Dermis blood vessel endothelial cell (primary cell): ENCODE data around the gene WDFY1. TPM values are rescaled to one million over a fixed set of nuclear protein-coding genes. Genes with fewer than 3 reads are reported as not detected.
"Not testable (repeated sequence)": the region's sequence is repeated elsewhere in the genome, so short reads cannot be mapped to it uniquely, and the experiment has no call there.

ENCODE experiments used
- DNase-seq: peaks from one replicate; pipeline ENCODE4 v3.0.0; 2010
- total RNA-seq: library from RNA; depleted of rRNA; stranded (reverse); fragments of >200 nt; gene quantifications from 2 replicates; pipeline ENCODE4 v1.2.3, GENCODE V29; 2014

WDFY1 gene
- total RNA-seq, 1 donor from 2014 or later, result 126 TPM

DNA sequence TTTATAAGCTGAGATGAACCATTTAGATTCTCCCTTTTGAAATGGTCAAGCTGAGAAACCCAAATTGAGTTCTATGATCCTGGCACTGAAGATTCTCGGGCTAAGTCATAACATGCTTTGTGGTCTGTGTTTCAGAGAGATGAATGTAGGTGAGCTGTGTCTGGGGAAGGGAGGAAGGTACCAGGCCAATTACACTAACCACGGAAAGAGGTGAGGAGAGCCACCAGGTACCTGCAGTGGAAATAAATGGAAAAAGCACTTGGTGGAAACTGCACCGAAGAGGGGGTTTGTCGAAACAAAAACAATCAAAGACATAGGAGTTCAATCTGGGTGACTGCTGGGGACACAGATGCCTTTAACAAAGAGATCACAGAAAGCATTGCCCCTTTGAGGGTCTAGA lies 11.2 kb upstream of the WDFY1 start:
- no peak for DNase-seq

DNA sequence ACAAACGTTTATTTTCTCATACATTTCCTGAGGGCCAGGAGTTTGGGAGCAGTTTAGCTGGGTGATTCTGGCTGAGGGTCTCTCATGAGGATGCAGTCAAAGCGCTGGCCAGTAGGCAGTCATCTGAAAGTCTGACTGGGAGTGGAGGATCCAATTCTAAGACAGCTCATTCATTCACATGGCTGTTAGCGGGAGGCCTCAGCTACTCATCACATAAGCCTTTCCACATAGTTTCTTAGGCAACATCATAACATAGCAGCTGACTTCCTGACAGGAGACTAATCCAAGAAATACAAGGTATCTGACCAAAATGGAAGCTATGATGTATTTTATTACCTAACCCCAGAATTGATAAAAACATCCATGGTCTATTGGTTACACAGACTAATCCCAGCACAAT lies 9.3 kb upstream of the WDFY1 start:
- DNase-seq, result peak; percentile 83

- no peak for DNase-seq
These were observed 7.3 kb upstream of the WDFY1 start for GRCh38 chr2:223952280-223952968.

DNA sequence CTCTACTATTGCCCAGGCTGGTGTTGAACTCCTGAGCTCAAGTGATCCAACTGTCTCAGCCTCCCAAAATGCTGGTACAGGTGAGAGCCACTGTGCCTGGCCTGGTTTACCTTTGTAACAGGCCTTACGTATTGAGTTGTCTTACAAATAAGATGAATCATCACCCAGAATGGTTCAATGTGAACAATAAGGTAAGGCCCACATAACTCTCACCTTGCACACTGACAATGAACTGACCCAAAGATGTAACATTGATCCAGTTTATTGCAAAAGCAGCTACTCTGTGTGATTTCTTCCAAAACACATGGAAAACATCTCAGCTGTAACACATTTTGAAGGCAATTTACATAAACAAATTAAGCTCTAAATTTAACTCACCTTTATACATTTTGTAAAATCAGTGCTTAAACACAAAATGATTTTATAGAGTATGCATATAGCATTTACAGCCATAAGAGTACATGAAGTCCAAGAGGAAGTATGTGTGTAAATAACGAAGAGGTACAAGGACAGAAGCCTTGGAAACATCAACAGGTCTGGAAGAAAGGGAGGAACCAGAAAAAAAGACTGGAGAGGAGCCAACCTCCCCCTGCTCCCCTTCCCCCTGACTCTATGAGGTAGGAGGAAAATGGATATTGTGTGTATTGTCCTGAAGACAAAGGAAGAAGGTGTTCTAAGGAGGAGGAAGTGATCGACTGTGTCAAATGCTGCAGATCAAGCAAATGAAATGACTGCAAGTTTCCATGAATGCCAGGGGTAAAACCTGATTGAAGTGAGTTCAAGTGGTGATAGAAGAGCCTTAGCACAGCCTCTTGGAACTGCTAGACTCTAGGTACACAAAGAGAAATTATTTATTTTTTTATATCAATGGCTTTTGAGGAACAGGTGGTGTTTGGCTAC lies 5.6 kb upstream of the WDFY1 start:
- DNase-seq, result peak; percentile 71

- DNase-seq, result no peak
These were observed 4.2 kb upstream of the WDFY1 start for GRCh38 chr2:223949241-223949840.

GRCh38 chr2:223947711-223948205 lies 2.6 kb upstream of the WDFY1 start:
- DNase-seq, result no peak

- DNase-seq, result peak; percentile 70
These were observed 620 bp upstream of the WDFY1 start for GRCh38 chr2:223945755-223946154.

GRCh38 chr2:223944166-223944702 lies 901 bp downstream of the WDFY1 start:
- peak; percentile 50 for DNase-seq

GRCh38 chr2:223943561-223944008 lies 1.6 kb downstream of the WDFY1 start:
- DNase-seq, result peak; percentile 84

DNA sequence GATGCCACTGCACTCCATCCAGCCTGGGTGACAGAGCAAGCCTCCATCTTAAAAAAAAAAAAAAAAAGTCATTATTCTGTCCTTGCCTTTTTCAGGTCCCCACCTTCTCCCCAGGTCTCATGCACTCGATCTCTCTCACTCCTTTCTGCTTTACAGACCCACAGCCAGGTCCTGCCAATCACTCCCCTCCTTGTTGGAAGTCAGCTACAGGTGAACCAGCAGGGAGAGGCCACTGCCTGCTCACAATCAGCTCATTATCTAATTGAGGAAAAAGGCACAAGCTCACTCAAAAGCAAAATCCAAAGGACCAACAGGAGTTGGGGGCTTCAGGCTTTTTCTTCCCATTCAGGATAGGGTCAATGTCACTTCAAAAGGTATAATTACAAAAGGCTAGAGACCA lies 2.0 kb downstream of the WDFY1 start:
- DNase-seq, result no peak

GRCh38 chr2:223941579-223942277 lies 3.4 kb downstream of the WDFY1 start:
- DNase-seq, result peak; percentile 49

DNA sequence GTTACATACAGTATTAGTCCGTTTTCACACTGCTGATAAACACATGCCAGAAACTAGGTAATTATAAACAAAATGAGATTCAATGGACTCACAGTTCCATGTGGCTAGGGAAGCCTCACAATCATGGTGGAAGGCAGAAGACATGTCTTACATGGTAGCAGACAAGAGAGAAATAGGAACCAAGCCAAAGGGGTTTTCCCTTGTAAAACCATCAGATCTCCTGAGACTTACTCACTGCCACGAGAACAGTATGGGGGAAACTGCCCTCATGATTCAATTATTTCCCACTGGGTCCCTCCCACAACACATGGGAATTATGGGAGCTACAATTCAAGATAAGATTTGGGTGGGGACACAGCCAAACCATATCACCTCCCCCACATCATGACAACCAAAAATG lies 5.7 kb downstream of the WDFY1 start:
- not testable (repeated sequence) for DNase-seq

DNA sequence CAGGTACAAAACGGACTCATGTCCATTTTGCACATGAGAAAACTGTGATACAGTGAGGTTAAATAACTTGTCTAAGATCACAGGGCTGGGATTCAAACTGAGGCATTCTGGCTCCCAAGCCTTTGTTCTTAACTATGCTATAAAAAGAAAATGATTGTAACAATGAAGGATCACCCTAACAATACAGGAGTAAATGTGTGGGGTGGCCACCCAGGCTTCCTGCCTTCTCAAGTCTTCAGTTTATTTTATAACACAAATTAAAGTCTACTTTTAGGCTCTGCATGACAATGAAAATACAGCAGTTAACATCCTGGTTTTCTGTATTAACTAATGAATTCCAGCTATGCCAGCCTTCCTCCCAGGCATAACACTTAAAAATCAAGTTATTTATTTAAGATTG lies 7.6 kb downstream of the WDFY1 start:
- peak; percentile 50 for DNase-seq

DNA sequence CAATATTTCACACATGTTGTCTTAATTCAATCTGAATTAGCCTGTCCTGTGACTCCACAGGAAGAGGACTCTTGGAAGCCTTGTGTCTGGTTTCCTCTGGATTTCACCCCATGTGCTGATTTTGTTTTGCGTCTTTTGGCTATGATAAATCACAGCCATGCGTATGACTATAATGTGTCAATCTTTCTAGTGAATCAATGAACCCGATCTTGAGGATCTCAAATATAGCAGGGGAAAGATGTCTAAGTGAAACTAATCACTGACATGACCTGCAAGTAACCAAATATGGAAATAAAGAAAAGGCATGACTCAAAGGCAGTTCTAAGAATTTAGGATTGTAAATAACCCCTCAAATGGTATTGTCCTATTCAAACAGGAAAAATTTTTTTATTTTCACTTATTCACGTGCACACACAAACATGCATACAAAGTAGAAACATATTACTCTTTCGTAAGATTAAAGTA lies 8.2 kb downstream of the WDFY1 start:
- DNase-seq, result peak; percentile 73

DNA sequence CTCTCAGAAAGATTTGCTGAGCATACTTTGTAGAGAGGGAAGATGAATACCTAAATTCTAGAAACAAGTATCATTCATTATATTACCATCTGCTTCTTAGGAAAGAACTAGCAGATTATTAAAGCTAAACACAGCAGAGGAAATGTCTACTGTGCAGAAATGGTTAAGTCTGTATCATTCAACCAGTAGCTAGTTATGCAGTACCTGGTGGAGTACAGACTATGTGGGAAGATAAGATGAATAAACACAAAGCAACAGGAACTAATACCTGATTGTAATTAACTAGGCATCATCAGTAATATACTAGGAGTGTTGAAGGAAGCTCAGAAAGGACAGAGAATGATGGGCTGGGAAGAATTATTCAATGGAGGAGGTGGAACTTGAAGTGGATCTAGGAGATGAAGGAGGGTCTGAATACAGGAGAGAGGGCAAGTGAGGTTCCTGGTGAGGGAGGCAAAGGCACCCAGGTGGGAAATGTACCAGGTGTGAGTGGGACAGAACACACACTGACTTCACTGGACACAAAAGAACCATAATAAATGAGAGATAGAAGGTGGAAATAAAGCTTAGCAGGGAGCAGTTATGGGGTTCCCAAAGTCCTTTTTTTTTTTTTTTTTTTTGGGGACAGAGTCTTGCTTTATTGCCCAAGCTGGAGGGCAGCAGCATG lies 9.5 kb downstream of the WDFY1 start:
- no peak for DNase-seq

GRCh38 chr2:223934870-223935269 lies 10.3 kb downstream of the WDFY1 start:
- no peak for DNase-seq

DNA sequence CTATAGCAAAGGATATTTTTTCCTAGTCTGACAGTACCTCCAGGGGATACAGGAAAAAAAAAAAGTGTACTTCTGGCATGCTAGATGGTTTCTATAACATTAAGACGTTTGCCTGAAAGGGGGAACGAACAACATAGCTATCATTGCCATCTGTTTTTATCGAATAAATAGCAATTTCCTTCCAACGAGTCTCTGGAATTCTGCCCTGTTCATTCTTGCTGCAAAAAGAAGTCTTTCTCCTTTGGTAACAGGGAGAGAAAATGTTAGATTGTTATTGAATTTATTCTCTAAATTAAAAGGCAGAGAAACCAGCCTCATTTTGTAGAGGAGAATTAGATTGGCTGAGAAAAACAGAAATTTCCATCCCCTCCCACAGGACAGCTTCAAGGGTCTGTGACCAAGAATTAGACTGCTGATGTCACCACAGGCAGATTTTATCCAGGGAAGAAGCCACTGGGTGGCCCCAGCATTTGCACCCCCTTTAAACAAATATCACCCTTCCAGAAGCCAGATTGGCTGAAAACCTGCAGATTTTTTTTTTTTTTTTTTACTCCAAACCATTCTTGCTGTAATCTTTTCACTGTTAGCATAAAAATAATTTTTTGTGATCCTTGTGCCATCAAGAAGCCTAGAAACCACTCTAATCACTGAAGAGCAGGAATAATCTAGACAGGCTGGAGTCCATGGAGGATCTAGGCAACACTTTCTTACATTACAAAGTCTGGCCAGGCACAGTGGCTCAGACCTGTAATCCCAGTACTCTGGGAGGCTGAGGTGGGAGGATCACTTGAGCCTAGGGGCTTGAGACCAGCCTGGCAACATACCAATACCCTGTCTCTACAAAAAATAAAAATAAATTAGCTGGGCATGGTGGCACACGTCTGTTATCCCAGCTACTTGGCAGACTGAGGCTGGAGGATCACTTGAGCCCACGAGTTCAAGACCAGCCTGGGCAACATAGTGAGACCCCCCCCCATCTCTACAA lies 12.0 kb downstream of the WDFY1 start:
- no peak for DNase-seq

GRCh38 chr2:223930103-223930976 lies 14.8 kb downstream of the WDFY1 start:
- no peak for DNase-seq

DNA sequence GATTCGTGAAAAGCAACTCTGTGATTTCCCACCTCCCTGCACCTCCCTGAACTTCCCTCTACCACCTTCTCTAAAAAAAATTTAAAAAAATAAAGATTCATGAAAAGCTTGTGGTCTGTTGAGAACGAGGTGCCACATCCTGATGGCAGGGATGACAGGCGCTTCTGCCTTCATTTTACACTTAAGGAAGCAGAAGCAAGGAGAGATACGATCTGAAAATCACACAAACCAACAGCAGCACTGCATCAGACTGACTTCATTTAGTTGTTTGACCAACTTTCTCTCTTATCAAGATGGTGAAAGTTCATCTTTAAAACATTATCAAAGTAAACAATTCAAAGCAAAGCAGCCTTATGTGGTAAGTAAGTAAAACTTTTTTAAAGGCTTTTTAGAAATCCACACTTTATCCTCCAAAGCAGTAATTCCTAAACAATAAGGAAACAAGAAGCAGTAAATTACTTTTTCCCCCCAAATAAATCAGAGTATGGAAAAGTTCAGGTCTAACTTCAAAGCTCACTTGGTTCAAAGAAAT lies 15.5 kb downstream of the WDFY1 start:
- DNase-seq, result no peak
